HepG2 (cell line): ENCODE data around the gene BTD. TPM values are rescaled to one million over a fixed set of nuclear protein-coding genes. Genes with fewer than 3 reads are reported as not detected.
A peak's percentile ranks its signal among the peaks of the same experiment; 100 is the strongest.

Experiments
- AKNA ChIP-seq: sonication (generic); formaldehyde crosslinking; IDR thresholded peaks from 2 replicates; pipeline ENCODE4 v1.4.0; 2020; ENCODE audit warnings: missing genetic modification reagents, borderline replicate concordance
- ARID2 ChIP-seq: sonication (generic); formaldehyde crosslinking; IDR thresholded peaks from 2 replicates; pipeline ENCODE4 v1.8.1; 2022; ENCODE audit warnings: mild to moderate bottlenecking, missing genetic modification reagents, borderline replicate concordance
- ASH2L ChIP-seq: fragments of 300-600, 200-600 bp; sonication (generic); IDR thresholded peaks from 2 replicates; pipeline ENCODE4 v1.7.0; 2017; ENCODE audit warnings: low read depth, mild to moderate bottlenecking, moderate library complexity, mixed read lengths, low read length; ENCODE audit not compliant: insufficient read length
- DRAP1 ChIP-seq: IDR thresholded peaks from 2 replicates; pipeline ENCODE4 v1.6.1; 2016; ENCODE audit warnings: missing genetic modification reagents, missing compliant biosample characterization
- IKZF4 ChIP-seq: sonication (generic); formaldehyde crosslinking; IDR thresholded peaks from 2 replicates; pipeline ENCODE4 v1.5.1; 2020; ENCODE audit warnings: borderline replicate concordance, mild to moderate bottlenecking, low read depth, missing genetic modification reagents; ENCODE audit errors: not compliant biosample characterization
- KAT7 ChIP-seq: IDR thresholded peaks from 2 replicates; pipeline ENCODE4 v1.6.1; 2018; ENCODE audit warnings: borderline replicate concordance, missing compliant biosample characterization
- KLF11 ChIP-seq: IDR thresholded peaks from 2 replicates; pipeline ENCODE4 v1.6.1; 2016; ENCODE audit warnings: missing compliant biosample characterization
- MTA3 ChIP-seq: sonication (generic); formaldehyde crosslinking; IDR thresholded peaks from 2 replicates; pipeline ENCODE4 v1.4.0; 2020; ENCODE audit warnings: missing genetic modification reagents
- MXD4 ChIP-seq: IDR thresholded peaks from 2 replicates; pipeline ENCODE4 v1.6.1; 2016; ENCODE audit warnings: mild to moderate bottlenecking, missing biosample characterization, missing genetic modification reagents
- NR2C2 ChIP-seq: sonication (generic); formaldehyde crosslinking; IDR thresholded peaks from 2 replicates; pipeline ENCODE4 v1.4.0; 2020; ENCODE audit warnings: missing genetic modification reagents, mild to moderate bottlenecking, moderate library complexity, borderline replicate concordance
- SRY ChIP-seq: sonication (generic); formaldehyde crosslinking; IDR thresholded peaks from 2 replicates; pipeline ENCODE4 v1.8.0; 2022; ENCODE audit warnings: mild to moderate bottlenecking, missing genetic modification reagents
- ZNF124 ChIP-seq: sonication (generic); formaldehyde crosslinking; IDR thresholded peaks from 2 replicates; pipeline ENCODE4 v1.4.0; 2020; ENCODE audit warnings: missing genetic modification reagents
- ZNF180 ChIP-seq: sonication (generic); formaldehyde crosslinking; IDR thresholded peaks from 2 replicates; pipeline ENCODE4 v1.4.0; 2020; ENCODE audit warnings: low read depth, missing genetic modification reagents, borderline replicate concordance
- ZNF317 ChIP-seq: sonication (generic); formaldehyde crosslinking; IDR thresholded peaks from 2 replicates; pipeline ENCODE4 v1.5.0; 2020; ENCODE audit warnings: mild to moderate bottlenecking, missing genetic modification reagents
- ZNF570 ChIP-seq: sonication (generic); formaldehyde crosslinking; IDR thresholded peaks from 2 replicates; pipeline ENCODE4 v1.4.0; 2020; ENCODE audit warnings: mild to moderate bottlenecking, missing genetic modification reagents, borderline replicate concordance
- ZNF773 ChIP-seq: sonication (generic); formaldehyde crosslinking; IDR thresholded peaks from 2 replicates; pipeline ENCODE4 v1.4.0; 2020; ENCODE audit warnings: missing genetic modification reagents, borderline replicate concordance
- polyA plus RNA-seq, 8 experiments: library from polyadenylated mRNA; depleted of rRNA in 3 of 8; stranded (reverse) in 7 of 8; unstranded in 1 of 8; fragments of >200 nt; fragmentation: Illumina TruSeq in 4 of 8; extraction: Trizol in 4 of 8; gene quantifications; 2 replicates each; pipeline versions ENCODE4 v1.2.1 to v1.2.3, GENCODE V29; 2011 to 2016; ENCODE audit warnings: low read depth in 4 of 8, missing spikeins in 1 of 8, mixed read lengths in 1 of 8; ENCODE audit not compliant: insufficient read depth in 1 of 8
- total RNA-seq, 5 experiments: library from RNA; depleted of rRNA; stranded (reverse); fragments of >200 nt; fragmentation: Illumina TruSeq; extraction: Trizol; gene quantifications; 2 replicates each; pipeline ENCODE4 v1.2.3, GENCODE V29; 2016; ENCODE audit warnings: low read depth in 1 of 5
- TF ChIP-seq, protein P1 (sequence below): sonication (generic); formaldehyde crosslinking; IDR thresholded peaks from 2 replicates; pipeline ENCODE4 v1.8.0; 2022; ENCODE audit warnings: mild to moderate bottlenecking, missing genetic modification reagents, borderline replicate concordance
- TF ChIP-seq, protein P2 (sequence below): sonication (generic); formaldehyde crosslinking; IDR thresholded peaks from 2 replicates; pipeline ENCODE4 v1.5.1; 2020; ENCODE audit warnings: mild to moderate bottlenecking, missing genetic modification reagents
- TF ChIP-seq, protein P3 (sequence below): IDR thresholded peaks from 2 replicates; pipeline ENCODE4 v1.6.1; 2018; ENCODE audit warnings: missing genetic modification reagents, mild to moderate bottlenecking, missing compliant biosample characterization

BTD gene
- total and polyA plus RNA-seq, 2 of the 13 experiments (the other 11 are each of a cell fraction or from before 2014, with no cell fraction given): 15.7 to 35.5 TPM

- TF ChIP-seq, protein P1, sequence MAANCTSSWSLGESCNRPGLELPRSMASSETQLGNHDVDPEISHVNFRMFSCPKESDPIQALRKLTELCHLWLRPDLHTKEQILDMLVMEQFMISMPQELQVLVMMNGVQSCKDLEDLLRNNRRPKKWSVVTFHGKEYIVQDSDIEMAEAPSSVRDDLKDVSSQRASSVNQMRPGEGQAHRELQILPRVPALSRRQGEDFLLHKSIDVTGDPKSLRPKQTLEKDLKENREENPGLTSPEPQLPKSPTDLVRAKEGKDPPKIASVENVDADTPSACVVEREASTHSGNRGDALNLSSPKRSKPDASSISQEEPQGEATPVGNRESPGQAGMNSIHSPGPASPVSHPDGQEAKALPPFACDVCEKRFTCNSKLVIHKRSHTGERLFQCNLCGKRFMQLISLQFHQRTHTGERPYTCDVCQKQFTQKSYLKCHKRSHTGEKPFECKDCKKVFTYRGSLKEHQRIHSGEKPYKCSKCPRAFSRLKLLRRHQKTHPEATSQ (CRISPR knock-in tag): peak; percentile 12; the same call in 1 of the 2 replicates
- no peak for TF ChIP-seq ZNF570 (CRISPR knock-in tag)
- 0 out of 2 replicates have a peak, but pooled peaks have one; percentile 4 for TF ChIP-seq KAT7 (CRISPR knock-in tag)
- TF ChIP-seq IKZF4 (CRISPR knock-in tag): no peak
- TF ChIP-seq, protein P2, sequence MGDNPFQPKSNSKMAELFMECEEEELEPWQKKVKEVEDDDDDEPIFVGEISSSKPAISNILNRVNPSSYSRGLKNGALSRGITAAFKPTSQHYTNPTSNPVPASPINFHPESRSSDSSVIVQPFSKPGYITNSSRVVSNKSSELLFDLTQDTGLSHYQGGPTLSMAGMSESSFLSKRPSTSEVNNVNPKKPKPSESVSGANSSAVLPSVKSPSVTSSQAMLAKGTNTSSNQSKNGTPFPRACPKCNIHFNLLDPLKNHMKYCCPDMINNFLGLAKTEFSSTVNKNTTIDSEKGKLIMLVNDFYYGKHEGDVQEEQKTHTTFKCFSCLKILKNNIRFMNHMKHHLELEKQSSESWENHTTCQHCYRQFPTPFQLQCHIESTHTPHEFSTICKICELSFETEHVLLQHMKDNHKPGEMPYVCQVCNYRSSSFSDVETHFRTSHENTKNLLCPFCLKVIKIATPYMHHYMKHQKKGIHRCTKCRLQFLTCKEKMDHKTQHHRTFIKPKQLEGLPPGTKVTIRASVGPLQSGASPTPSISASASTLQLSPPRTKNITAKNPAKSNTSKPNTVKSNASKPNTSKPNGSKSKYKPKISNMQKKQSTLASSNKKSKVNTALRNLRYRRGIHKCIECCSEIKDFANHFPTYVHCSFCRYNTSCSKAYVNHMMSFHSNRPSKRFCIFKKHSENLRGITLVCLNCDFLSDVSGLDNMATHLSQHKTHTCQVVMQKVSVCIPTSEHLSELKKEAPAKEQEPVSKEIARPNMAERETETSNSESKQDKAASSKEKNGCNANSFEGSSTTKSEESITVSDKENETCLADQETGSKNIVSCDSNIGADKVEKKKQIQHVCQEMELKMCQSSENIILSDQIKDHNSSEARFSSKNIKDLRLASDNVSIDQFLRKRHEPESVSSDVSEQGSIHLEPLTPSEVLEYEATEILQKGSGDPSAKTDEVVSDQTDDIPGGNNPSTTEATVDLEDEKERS (CRISPR knock-in tag): no peak
- no peak for TF ChIP-seq MTA3 (CRISPR knock-in tag)
- no peak for TF ChIP-seq KLF11 (CRISPR knock-in tag)
- no peak for TF ChIP-seq ZNF180 (CRISPR knock-in tag)
- peak; percentile 74; the same call in 1 of the 2 replicates for TF ChIP-seq ARID2 (CRISPR knock-in tag)
- TF ChIP-seq ZNF124: no peak
- no peak for TF ChIP-seq ZNF317 (CRISPR knock-in tag)
- TF ChIP-seq, protein P3, sequence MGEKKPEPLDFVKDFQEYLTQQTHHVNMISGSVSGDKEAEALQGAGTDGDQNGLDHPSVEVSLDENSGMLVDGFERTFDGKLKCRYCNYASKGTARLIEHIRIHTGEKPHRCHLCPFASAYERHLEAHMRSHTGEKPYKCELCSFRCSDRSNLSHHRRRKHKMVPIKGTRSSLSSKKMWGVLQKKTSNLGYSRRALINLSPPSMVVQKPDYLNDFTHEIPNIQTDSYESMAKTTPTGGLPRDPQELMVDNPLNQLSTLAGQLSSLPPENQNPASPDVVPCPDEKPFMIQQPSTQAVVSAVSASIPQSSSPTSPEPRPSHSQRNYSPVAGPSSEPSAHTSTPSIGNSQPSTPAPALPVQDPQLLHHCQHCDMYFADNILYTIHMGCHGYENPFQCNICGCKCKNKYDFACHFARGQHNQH (CRISPR knock-in tag): no peak
- TF ChIP-seq ASH2L: peak; percentile 26
- TF ChIP-seq NR2C2: no peak
- TF ChIP-seq MXD4: 0 out of 2 replicates have a peak, but pooled peaks have one; percentile 13
- no peak for TF ChIP-seq AKNA (CRISPR knock-in tag)
- peak; percentile 2; the same call in 1 of the 2 replicates for TF ChIP-seq DRAP1 (CRISPR knock-in tag)
- TF ChIP-seq ZNF773 (CRISPR knock-in tag): no peak
- no peak for TF ChIP-seq SRY
Measured at GRCh38 chr3:15602146-15602536, 596 bp downstream of the BTD start (continued).
